Measurements from ENCODE around the gene WIZ. TPM values are rescaled to one million over a fixed set of nuclear protein-coding genes. Genes with fewer than 3 reads are reported as not detected.

Gene WIZ
- total and polyA plus RNA-seq, 2 of the 4 experiments (the other 2 are of a cell fraction) = 0.90 to 27.1 TPM

DNA sequence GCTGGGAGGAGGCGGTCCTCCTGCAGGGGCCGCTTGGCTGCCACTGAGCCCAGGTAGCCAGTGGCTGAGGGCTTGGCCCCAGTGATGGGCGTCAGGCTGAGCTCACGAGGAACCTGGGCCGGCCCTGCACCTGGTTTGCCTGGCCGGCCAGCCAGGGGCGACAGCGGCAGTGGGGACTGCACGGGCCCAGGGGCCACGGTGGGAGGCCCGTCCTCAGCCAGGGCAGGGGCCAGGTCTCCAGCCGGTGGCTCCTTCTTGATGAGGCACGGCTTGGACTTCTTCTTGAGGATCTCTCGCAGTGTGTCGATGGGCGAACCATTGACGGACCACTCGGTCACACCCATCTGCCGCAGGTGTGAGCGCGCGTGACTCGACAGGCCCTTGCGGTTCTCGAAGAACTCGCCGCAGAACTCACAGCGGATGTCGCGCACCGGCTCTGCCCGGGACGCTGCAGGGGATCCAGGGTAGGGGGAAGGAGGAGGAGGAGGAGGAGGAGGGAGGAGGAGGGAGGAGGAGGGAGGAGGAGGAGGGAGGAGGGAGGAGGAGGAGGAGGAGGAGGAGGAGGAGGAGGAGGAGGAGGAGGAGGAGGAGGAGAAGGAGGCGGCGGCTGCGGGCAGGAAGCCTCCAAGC, 24.3 kb downstream of the WIZ start:
- Histone ChIP-seq H3K18ac (ENCODE audit: low read depth, low read length) (no peak overlapping the region), H4K8ac (ENCODE audit: low read depth in 2 of 2, low read length in 2 of 2) (no peak overlapping the region), H2BK20ac (ENCODE audit: low read depth, low read length) (no peak overlapping the region), H4K20me1 (ENCODE audit: insufficient read depth, low read length) (peaks cover 49% of the 10 kb centered on the region), H3K27me3 (ENCODE audit: control insufficient read depth, insufficient read depth, low read length) (no peaks in the 10 kb centered on the region), H3K9me1 (ENCODE audit: insufficient read depth, low read length) (0 out of 2 replicates have a peak, but pooled peaks cover 3% of the 10 kb centered on the region), H3K79me1 (ENCODE audit: low read depth in 1 of 2, low read length in 2 of 2) (peaks cover 8 to 50% of the 10 kb centered on the region in 2 experiments), H3K4me1 (ENCODE audit: control insufficient read depth, insufficient read depth, low read length) (peaks cover 10% of the 10 kb centered on the region), H4K91ac (ENCODE audit: insufficient read depth, low read depth, low read length) (no peak overlapping the region), H3K27ac (ENCODE audit: insufficient read depth, low read length) (no peak overlapping the region), H3K4me3 (ENCODE audit: insufficient read depth, low read depth, low read length) (no peak overlapping the region), H3K23ac (ENCODE audit: low read depth, low read length) (no peak overlapping the region), H2AK9ac (replicated peaks; ENCODE audit: low read depth, low read length, poor library complexity) (no peak overlapping the region), H2BK15ac (ENCODE audit: low read depth, low read length) (no peak overlapping the region), H3K4me2 (ENCODE audit: low read depth, low read length) (no peak overlapping the region), H3K9me3 (ENCODE audit: control insufficient read depth, insufficient read depth, low read length) (peaks cover 5% of the 10 kb centered on the region; the same call in 1 of the 2 replicates), H2BK5ac (ENCODE audit: low read depth, low read length, poor library complexity, severe bottlenecking) (no peak overlapping the region), H3K36me3 (ENCODE audit: control insufficient read depth, insufficient read depth, low read length) (peaks cover 64% of the 10 kb centered on the region), H3K14ac (replicated peaks; ENCODE audit: low read depth, low read length) (no peak overlapping the region), H3K56ac (ENCODE audit: extremely low read depth, insufficient read depth, low read length) (no peak overlapping the region), H2AK5ac (ENCODE audit: low read depth, low read length) (no peak overlapping the region), H2AFZ (replicated peaks; ENCODE audit: low read length, poor library complexity) (no peak overlapping the region), H3K4ac (ENCODE audit: low read depth, low read length) (no peak overlapping the region), H4K5ac (ENCODE audit: low read depth, low read length) (no peak overlapping the region), H3K9ac (ENCODE audit: low read depth, low read length) (no peak overlapping the region), H2BK120ac (ENCODE audit: low read depth, low read length) (no peak overlapping the region)
- BruUV-seq (replicated peaks) = no TSS peak
- WGBS, 2 experiments (ENCODE audit: extremely low coverage in 2 of 2, insufficient read length in 1 of 2) = 96% methylated on average over 12 of the region's 36 CpGs; no CpG with 5 or more reads in 1 of the 2 experiments
- in situ Hi-C loops (cut with MboI; ENCODE audit: low sequenced_read_pairs) = loop anchor here (25.0 kb wide), 1 partner anchor 863 kb away; the partner anchor contains the start of gene NDUFB7
- ChIA-PET POLR2A (ENCODE audit: unreplicated experiment) (no interaction called here), CTCF (no interaction called here)
- intact Hi-C loops (cut with micrococcal nuclease) = no loop called here
- no peak for ATAC-seq (ENCODE audit: low read depth)
- TF ChIP-seq CEBPB (IDR thresholded peaks at IDR 0.05; ENCODE audit: low read depth, low read length) (no peak), CHD1 (IDR thresholded peaks at IDR 0.05; ENCODE audit: low read depth, low read length) (no peak), MAZ (IDR thresholded peaks at IDR 0.05; ENCODE audit: borderline replicate concordance, low read depth, low read length) (no peak), RAD21 (IDR thresholded peaks at IDR 0.05; ENCODE audit: low read length) (no peak), MAFK (IDR thresholded peaks at IDR 0.05; ENCODE audit: low read depth, low read length) (no peak), SMC3 (IDR thresholded peaks at IDR 0.05; ENCODE audit: low read depth, low read length) (no peak), POLR2A (IDR thresholded peaks at IDR 0.05; ENCODE audit: low read depth, low read length) (no peak), RCOR1 (IDR thresholded peaks at IDR 0.05; ENCODE audit: insufficient replicate concordance, low read length) (no peak), FOS (IDR thresholded peaks at IDR 0.05; ENCODE audit: low read depth, low read length) (no peak), RFX5 (IDR thresholded peaks at IDR 0.05; ENCODE audit: low read depth, low read length) (no peak), BHLHE40 (IDR thresholded peaks at IDR 0.05; ENCODE audit: low read depth, low read length) (no peak), NFE2L2 (IDR thresholded peaks at IDR 0.05; ENCODE audit: low read depth, low read length) (no peak), MXI1 (IDR thresholded peaks at IDR 0.05; ENCODE audit: borderline replicate concordance, low read depth, low read length) (no peak)
- TF ChIP-seq, protein P1, sequence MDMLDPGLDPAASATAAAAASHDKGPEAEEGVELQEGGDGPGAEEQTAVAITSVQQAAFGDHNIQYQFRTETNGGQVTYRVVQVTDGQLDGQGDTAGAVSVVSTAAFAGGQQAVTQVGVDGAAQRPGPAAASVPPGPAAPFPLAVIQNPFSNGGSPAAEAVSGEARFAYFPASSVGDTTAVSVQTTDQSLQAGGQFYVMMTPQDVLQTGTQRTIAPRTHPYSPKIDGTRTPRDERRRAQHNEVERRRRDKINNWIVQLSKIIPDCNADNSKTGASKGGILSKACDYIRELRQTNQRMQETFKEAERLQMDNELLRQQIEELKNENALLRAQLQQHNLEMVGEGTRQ (IDR thresholded peaks at IDR 0.05; ENCODE audit: low read depth, low read length) = no peak
- TF ChIP-seq, protein P2, sequence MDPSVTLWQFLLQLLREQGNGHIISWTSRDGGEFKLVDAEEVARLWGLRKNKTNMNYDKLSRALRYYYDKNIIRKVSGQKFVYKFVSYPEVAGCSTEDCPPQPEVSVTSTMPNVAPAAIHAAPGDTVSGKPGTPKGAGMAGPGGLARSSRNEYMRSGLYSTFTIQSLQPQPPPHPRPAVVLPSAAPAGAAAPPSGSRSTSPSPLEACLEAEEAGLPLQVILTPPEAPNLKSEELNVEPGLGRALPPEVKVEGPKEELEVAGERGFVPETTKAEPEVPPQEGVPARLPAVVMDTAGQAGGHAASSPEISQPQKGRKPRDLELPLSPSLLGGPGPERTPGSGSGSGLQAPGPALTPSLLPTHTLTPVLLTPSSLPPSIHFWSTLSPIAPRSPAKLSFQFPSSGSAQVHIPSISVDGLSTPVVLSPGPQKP (IDR thresholded peaks at IDR 0.05; ENCODE audit: borderline replicate concordance, low read depth, low read length) = no peak
- TF ChIP-seq, protein P3, sequence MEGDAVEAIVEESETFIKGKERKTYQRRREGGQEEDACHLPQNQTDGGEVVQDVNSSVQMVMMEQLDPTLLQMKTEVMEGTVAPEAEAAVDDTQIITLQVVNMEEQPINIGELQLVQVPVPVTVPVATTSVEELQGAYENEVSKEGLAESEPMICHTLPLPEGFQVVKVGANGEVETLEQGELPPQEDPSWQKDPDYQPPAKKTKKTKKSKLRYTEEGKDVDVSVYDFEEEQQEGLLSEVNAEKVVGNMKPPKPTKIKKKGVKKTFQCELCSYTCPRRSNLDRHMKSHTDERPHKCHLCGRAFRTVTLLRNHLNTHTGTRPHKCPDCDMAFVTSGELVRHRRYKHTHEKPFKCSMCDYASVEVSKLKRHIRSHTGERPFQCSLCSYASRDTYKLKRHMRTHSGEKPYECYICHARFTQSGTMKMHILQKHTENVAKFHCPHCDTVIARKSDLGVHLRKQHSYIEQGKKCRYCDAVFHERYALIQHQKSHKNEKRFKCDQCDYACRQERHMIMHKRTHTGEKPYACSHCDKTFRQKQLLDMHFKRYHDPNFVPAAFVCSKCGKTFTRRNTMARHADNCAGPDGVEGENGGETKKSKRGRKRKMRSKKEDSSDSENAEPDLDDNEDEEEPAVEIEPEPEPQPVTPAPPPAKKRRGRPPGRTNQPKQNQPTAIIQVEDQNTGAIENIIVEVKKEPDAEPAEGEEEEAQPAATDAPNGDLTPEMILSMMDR (conservative IDR thresholded peaks at IDR 0.05; ENCODE audit: low read depth, low read length) = no peak
- no peak for DNase-seq
- dilution Hi-C loops (cut with HindIII; ENCODE audit: low sequenced_read_pairs, unreplicated experiment) = no loop called here

Measured in IMR-90 (cell line).